HepG2 (cell line): ENCODE data around the gene MT1G. TPM values are rescaled to one million over a fixed set of nuclear protein-coding genes. Genes with fewer than 3 reads are reported as not detected.
A peak's percentile ranks its signal among the peaks of the same experiment; 100 is the strongest.

Source experiments
- FIP1L1 ChIP-seq: fragments of 200-400 bp; formaldehyde crosslinking; IDR thresholded peaks from 2 replicates; pipeline ENCODE4 v1.6.1; 2018; ENCODE audit warnings: low read depth, mild to moderate bottlenecking, low read length, moderate library complexity, borderline replicate concordance; ENCODE audit not compliant: insufficient read depth
- IRX3 ChIP-seq: sonication (generic); formaldehyde crosslinking; IDR thresholded peaks from 2 replicates; pipeline ENCODE4 v1.8.1; 2023; ENCODE audit warnings: mild to moderate bottlenecking, low read depth, missing genetic modification reagents, borderline replicate concordance
- KLF6 ChIP-seq: IDR thresholded peaks from 2 replicates; pipeline ENCODE4 v1.8.0; 2016; ENCODE audit warnings: missing biosample characterization, missing genetic modification reagents
- SP140L ChIP-seq: sonication (generic); formaldehyde crosslinking; IDR thresholded peaks from 2 replicates; pipeline ENCODE4 v1.4.0; 2020; ENCODE audit warnings: missing genetic modification reagents, borderline replicate concordance
- SRY ChIP-seq: sonication (generic); formaldehyde crosslinking; IDR thresholded peaks from 2 replicates; pipeline ENCODE4 v1.8.0; 2022; ENCODE audit warnings: mild to moderate bottlenecking, missing genetic modification reagents
- ZFP41 ChIP-seq: sonication (generic); formaldehyde crosslinking; IDR thresholded peaks from 2 replicates; pipeline ENCODE4 v1.4.0; 2020; ENCODE audit warnings: mild to moderate bottlenecking, missing genetic modification reagents, borderline replicate concordance
- ZNF33B ChIP-seq: sonication (generic); formaldehyde crosslinking; IDR thresholded peaks from 2 replicates; pipeline ENCODE4 v1.5.1; 2020; ENCODE audit warnings: mild to moderate bottlenecking, missing genetic modification reagents
- ZNF543 ChIP-seq: sonication (generic); formaldehyde crosslinking; IDR thresholded peaks from 2 replicates; pipeline ENCODE4 v1.4.0; 2020; ENCODE audit warnings: mild to moderate bottlenecking, missing genetic modification reagents
- ZNF564 ChIP-seq: sonication (generic); formaldehyde crosslinking; IDR thresholded peaks from 2 replicates; pipeline ENCODE4 v1.8.1; 2023; ENCODE audit warnings: mild to moderate bottlenecking, missing genetic modification reagents
- polyA plus RNA-seq, 8 experiments: library from polyadenylated mRNA; depleted of rRNA in 3 of 8; stranded (reverse) in 7 of 8; unstranded in 1 of 8; fragments of >200 nt; fragmentation: Illumina TruSeq in 4 of 8; extraction: Trizol in 4 of 8; gene quantifications; 2 replicates each; pipeline versions ENCODE4 v1.2.1 to v1.2.3, GENCODE V29; 2011 to 2016; ENCODE audit warnings: low read depth in 4 of 8, missing spikeins in 1 of 8, mixed read lengths in 1 of 8; ENCODE audit not compliant: insufficient read depth in 1 of 8
- total RNA-seq, 5 experiments: library from RNA; depleted of rRNA; stranded (reverse); fragments of >200 nt; fragmentation: Illumina TruSeq; extraction: Trizol; gene quantifications; 2 replicates each; pipeline ENCODE4 v1.2.3, GENCODE V29; 2016; ENCODE audit warnings: low read depth in 1 of 5
- TF ChIP-seq, protein P1 (sequence below): sonication (generic); formaldehyde crosslinking; IDR thresholded peaks from 2 replicates; pipeline ENCODE4 v1.4.0; 2020; ENCODE audit warnings: missing genetic modification reagents
- TF ChIP-seq, protein P2 (sequence below): sonication (generic); formaldehyde crosslinking; IDR thresholded peaks from 2 replicates; pipeline ENCODE4 v1.4.0; 2020; ENCODE audit warnings: low read depth, mild to moderate bottlenecking, missing genetic modification reagents
- TF ChIP-seq, protein P3 (sequence below): IDR thresholded peaks from 2 replicates; pipeline ENCODE4 v1.6.1; 2012; ENCODE audit warnings: low read length, improper control_type of control experiment
- TF ChIP-seq, protein P4 (sequence below): sonication (generic); formaldehyde crosslinking; IDR thresholded peaks from 2 replicates; pipeline ENCODE4 v1.4.0; 2020; ENCODE audit warnings: missing genetic modification reagents
- TF ChIP-seq, protein P5 (sequence below): sonication (generic); formaldehyde crosslinking; IDR thresholded peaks from 2 replicates; pipeline ENCODE4 v1.4.0; 2020; ENCODE audit warnings: missing genetic modification reagents
- TF ChIP-seq, protein P6 (sequence below): sonication (generic); formaldehyde crosslinking; IDR thresholded peaks from 2 replicates; pipeline ENCODE4 v1.5.0; 2020; ENCODE audit warnings: missing genetic modification reagents

MT1G gene
- total and polyA plus RNA-seq, 2 of the 13 experiments (the other 11 are each of a cell fraction or from before 2014, with no cell fraction given), result 3.6 to 377 TPM

DNA sequence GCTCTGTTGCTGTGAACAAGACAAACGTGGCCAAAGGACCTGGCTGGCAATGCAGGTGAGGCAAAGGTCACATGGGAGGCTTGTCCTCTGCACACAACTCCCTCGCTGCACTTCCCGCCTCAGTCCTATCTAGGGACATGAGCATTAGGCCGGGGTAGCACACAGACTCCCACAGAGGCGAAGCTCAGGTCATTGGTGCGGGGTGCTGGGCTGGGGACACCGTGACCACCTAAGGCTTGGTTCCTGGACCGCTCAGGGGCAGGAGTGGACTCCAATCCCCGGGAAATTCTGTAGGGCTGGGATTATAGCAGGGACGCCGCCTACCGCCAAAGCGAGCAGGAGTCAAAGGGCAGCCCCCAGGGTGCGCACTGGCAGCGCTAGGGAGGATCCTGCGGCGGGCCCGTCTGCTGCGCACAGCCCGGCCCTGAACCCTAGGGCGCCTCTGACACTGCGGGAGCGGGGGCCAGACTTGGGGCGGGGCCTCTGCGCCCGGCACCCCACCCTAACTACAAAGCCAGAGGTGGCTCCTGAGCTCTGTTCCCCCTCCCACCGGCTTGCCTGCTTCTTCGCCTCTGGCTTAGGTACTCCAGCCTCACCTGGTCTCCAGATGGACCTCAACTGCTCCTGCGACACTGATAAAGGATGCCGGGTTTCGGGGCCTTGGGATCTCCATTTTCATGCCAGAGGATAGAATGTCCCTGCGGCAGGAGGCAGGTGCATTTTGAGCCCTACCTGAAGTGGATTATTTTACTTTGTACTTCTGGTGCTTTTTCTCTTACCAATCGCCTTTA is 20.0 kb downstream of the MT1G start (continued):
- TF ChIP-seq ZNF564 (CRISPR knock-in tag), result peak; percentile 48; the same call in 1 of the 2 replicates
- TF ChIP-seq ZNF543 (CRISPR knock-in tag), result no peak
- TF ChIP-seq IRX3 (CRISPR knock-in tag), result no peak
- no peak for TF ChIP-seq SRY (CRISPR knock-in tag)
- no peak for TF ChIP-seq KLF6 (CRISPR knock-in tag)
- TF ChIP-seq, protein P1, sequence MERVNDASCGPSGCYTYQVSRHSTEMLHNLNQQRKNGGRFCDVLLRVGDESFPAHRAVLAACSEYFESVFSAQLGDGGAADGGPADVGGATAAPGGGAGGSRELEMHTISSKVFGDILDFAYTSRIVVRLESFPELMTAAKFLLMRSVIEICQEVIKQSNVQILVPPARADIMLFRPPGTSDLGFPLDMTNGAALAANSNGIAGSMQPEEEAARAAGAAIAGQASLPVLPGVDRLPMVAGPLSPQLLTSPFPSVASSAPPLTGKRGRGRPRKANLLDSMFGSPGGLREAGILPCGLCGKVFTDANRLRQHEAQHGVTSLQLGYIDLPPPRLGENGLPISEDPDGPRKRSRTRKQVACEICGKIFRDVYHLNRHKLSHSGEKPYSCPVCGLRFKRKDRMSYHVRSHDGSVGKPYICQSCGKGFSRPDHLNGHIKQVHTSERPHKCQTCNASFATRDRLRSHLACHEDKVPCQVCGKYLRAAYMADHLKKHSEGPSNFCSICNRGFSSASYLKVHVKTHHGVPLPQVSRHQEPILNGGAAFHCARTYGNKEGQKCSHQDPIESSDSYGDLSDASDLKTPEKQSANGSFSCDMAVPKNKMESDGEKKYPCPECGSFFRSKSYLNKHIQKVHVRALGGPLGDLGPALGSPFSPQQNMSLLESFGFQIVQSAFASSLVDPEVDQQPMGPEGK (CRISPR knock-in tag), result peak; percentile 51; the same call in 1 of the 2 replicates
- TF ChIP-seq, protein P2, sequence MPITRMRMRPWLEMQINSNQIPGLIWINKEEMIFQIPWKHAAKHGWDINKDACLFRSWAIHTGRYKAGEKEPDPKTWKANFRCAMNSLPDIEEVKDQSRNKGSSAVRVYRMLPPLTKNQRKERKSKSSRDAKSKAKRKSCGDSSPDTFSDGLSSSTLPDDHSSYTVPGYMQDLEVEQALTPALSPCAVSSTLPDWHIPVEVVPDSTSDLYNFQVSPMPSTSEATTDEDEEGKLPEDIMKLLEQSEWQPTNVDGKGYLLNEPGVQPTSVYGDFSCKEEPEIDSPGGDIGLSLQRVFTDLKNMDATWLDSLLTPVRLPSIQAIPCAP (CRISPR knock-in tag), result no peak
- no peak for TF ChIP-seq FIP1L1
- TF ChIP-seq, protein P3, sequence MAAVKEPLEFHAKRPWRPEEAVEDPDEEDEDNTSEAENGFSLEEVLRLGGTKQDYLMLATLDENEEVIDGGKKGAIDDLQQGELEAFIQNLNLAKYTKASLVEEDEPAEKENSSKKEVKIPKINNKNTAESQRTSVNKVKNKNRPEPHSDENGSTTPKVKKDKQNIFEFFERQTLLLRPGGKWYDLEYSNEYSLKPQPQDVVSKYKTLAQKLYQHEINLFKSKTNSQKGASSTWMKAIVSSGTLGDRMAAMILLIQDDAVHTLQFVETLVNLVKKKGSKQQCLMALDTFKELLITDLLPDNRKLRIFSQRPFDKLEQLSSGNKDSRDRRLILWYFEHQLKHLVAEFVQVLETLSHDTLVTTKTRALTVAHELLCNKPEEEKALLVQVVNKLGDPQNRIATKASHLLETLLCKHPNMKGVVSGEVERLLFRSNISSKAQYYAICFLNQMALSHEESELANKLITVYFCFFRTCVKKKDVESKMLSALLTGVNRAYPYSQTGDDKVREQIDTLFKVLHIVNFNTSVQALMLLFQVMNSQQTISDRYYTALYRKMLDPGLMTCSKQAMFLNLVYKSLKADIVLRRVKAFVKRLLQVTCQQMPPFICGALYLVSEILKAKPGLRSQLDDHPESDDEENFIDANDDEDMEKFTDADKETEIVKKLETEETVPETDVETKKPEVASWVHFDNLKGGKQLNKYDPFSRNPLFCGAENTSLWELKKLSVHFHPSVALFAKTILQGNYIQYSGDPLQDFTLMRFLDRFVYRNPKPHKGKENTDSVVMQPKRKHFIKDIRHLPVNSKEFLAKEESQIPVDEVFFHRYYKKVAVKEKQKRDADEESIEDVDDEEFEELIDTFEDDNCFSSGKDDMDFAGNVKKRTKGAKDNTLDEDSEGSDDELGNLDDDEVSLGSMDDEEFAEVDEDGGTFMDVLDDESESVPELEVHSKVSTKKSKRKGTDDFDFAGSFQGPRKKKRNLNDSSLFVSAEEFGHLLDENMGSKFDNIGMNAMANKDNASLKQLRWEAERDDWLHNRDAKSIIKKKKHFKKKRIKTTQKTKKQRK, result no peak
- TF ChIP-seq ZFP41 (CRISPR knock-in tag), result no peak
- TF ChIP-seq, protein P4, sequence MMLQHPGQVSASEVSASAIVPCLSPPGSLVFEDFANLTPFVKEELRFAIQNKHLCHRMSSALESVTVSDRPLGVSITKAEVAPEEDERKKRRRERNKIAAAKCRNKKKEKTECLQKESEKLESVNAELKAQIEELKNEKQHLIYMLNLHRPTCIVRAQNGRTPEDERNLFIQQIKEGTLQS (CRISPR knock-in tag), result 0 out of 2 replicates have a peak, but pooled peaks have one; percentile 13
- TF ChIP-seq, protein P5, sequence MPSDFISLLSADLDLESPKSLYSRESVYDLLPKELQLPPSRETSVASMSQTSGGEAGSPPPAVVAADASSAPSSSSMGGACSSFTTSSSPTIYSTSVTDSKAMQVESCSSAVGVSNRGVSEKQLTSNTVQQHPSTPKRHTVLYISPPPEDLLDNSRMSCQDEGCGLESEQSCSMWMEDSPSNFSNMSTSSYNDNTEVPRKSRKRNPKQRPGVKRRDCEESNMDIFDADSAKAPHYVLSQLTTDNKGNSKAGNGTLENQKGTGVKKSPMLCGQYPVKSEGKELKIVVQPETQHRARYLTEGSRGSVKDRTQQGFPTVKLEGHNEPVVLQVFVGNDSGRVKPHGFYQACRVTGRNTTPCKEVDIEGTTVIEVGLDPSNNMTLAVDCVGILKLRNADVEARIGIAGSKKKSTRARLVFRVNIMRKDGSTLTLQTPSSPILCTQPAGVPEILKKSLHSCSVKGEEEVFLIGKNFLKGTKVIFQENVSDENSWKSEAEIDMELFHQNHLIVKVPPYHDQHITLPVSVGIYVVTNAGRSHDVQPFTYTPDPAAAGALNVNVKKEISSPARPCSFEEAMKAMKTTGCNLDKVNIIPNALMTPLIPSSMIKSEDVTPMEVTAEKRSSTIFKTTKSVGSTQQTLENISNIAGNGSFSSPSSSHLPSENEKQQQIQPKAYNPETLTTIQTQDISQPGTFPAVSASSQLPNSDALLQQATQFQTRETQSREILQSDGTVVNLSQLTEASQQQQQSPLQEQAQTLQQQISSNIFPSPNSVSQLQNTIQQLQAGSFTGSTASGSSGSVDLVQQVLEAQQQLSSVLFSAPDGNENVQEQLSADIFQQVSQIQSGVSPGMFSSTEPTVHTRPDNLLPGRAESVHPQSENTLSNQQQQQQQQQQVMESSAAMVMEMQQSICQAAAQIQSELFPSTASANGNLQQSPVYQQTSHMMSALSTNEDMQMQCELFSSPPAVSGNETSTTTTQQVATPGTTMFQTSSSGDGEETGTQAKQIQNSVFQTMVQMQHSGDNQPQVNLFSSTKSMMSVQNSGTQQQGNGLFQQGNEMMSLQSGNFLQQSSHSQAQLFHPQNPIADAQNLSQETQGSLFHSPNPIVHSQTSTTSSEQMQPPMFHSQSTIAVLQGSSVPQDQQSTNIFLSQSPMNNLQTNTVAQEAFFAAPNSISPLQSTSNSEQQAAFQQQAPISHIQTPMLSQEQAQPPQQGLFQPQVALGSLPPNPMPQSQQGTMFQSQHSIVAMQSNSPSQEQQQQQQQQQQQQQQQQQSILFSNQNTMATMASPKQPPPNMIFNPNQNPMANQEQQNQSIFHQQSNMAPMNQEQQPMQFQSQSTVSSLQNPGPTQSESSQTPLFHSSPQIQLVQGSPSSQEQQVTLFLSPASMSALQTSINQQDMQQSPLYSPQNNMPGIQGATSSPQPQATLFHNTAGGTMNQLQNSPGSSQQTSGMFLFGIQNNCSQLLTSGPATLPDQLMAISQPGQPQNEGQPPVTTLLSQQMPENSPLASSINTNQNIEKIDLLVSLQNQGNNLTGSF (CRISPR knock-in tag), result no peak
- TF ChIP-seq, protein P6, sequence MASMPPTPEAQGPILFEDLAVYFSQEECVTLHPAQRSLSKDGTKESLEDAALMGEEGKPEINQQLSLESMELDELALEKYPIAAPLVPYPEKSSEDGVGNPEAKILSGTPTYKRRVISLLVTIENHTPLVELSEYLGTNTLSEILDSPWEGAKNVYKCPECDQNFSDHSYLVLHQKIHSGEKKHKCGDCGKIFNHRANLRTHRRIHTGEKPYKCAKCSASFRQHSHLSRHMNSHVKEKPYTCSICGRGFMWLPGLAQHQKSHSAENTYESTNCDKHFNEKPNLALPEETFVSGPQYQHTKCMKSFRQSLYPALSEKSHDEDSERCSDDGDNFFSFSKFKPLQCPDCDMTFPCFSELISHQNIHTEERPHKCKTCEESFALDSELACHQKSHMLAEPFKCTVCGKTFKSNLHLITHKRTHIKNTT (CRISPR knock-in tag), result no peak
- TF ChIP-seq SP140L, result no peak
- TF ChIP-seq ZNF33B (CRISPR knock-in tag), result 0 out of 2 replicates have a peak, but pooled peaks have one; percentile 20
